Body of pancreas (tissue), 4 donors: ENCODE measurements around the gene KCTD20.

Experiments
- CTCF ChIP-seq, 7 experiments: fragments of 450-650 bp in 4 of 7; fragments of 200-600 bp in 3 of 7; sonication (generic) in 3 of 7; IDR thresholded peaks; one replicate each; pipeline ENCODE4 v1.5.1; 2016 to 2019; ENCODE audit warnings: antibody characterized with exemption in 7 of 7
- POLR2A ChIP-seq, 3 donors: fragments of 450-650 bp; IDR thresholded peaks; one replicate each; pipeline ENCODE4 v1.6.1; 2016; ENCODE audit warnings: antibody characterized with exemption in 3 of 3, mild to moderate bottlenecking in 2 of 3

- TF ChIP-seq CTCF (IDR thresholded peaks at IDR 0.05) (no peak), POLR2A (IDR thresholded peaks at IDR 0.05) (no peak)
Observed at GRCh38 chr6:36501686-36502085, 58.9 kb downstream of the KCTD20 start.
